ENCODE data around the gene HOXD9. TPM values are rescaled to one million over a fixed set of nuclear protein-coding genes. Genes with fewer than 3 reads are reported as not detected.

Gene HOXD9
- total and polyA plus RNA-seq, 2 of the 8 experiments (the other 6 are each of a cell fraction or from before 2014, with no cell fraction given) = not detected

DNA sequence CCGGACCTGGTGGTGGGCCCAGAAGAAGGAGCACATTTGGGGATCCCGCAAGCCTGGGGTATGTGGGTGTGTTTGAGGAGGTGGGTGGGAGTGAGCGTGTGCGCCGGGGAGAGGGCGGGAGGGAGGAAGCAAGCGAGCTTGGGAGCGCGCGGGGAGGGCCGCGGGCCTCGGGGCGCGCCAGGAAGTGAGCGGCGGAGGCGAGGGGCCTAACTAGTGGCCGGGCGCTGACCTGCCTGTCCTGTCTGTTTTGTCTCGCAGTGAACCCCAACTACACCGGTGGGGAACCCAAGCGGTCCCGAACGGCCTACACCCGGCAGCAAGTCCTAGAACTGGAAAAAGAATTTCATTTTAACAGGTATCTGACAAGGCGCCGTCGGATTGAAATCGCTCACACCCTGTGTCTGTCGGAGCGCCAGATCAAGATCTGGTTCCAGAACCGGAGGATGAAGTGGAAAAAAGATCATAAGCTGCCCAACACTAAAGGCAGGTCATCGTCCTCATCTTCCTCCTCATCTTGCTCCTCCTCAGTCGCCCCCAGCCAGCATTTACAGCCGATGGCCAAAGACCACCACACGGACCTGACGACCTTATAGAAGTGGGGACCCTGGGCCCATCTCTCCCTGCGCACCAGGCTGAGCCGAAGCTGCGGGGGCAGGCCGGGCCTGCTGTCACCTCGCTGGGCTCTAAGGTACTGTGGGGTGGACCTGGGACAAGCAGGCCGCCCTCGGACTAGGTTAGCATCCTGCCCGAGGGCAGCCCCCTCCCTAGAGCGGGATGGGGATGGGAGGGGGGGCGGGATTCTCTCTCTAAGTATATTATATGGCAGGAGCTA is 30.0 kb downstream of the HOXD9 start:
- 12% methylated on average over 30 of the region's 48 CpGs; no CpG with 5 or more reads in 1 of the 2 experiments for WGBS, 2 experiments (ENCODE audit: extremely low coverage in 1 of 2, insufficient coverage in 1 of 2, insufficient read length in 1 of 2, insufficient replicate concordance in 2 of 2, low coverage in 1 of 2, low lambda C conversion rate in 2 of 2, missing lambda C conversion rate in 1 of 2)
- H4K8ac ChIP-seq (ENCODE audit: extremely low read depth, insufficient read depth, low read length) = no peak overlapping the region
- peaks cover 0 to 10% (median 2%) of the 10 kb centered on the region in 4 experiments; a peak in 4 of 7 replicates for H3K4me1 ChIP-seq (replicated peaks in 1 of 4; ENCODE audit: control insufficient read depth in 3 of 4, insufficient read depth in 4 of 4, low read length in 3 of 4)
- H2BK12ac ChIP-seq (ENCODE audit: low read depth, low read length) = no peak overlapping the region
- peaks cover 0 to 15% (median 0%) of the 10 kb centered on the region in 4 experiments; a peak in 1 of 8 replicates for H3K36me3 ChIP-seq (ENCODE audit: control insufficient read depth in 2 of 4, insufficient read depth in 4 of 4, low read length in 3 of 4)
- H2BK15ac ChIP-seq (ENCODE audit: low read length) = no peak overlapping the region
- no peak overlapping the region for H3K23ac ChIP-seq (ENCODE audit: insufficient read length)
- H3K56ac ChIP-seq (replicated peaks; ENCODE audit: insufficient read length, low read depth, low read length) = no peak overlapping the region
- ChIA-PET CTCF (ENCODE audit: partially characterized antibody) (interaction anchor here (1.2 to 3.9 kb wide), 4 partner anchors 9 to 23 kb away, joined by 3 to 17 read pairs (median 12); no protein-coding TSS in a partner anchor), POLR2A (ENCODE audit: partially characterized antibody) (no interaction called here)
- peaks cover 12 to 42% of the 10 kb centered on the region in 2 experiments for H4K20me1 ChIP-seq (replicated peaks in 1 of 2; ENCODE audit: control insufficient read depth in 1 of 2, insufficient read depth in 2 of 2, low read length in 2 of 2)
- no peak overlapping the region for H3K14ac ChIP-seq (ENCODE audit: insufficient read length)
- no peak overlapping the region for H2BK20ac ChIP-seq (ENCODE audit: low read length)
- H3K4ac ChIP-seq (replicated peaks; ENCODE audit: insufficient read length, low read depth, low read length) = no peak overlapping the region
- no peaks in the 10 kb centered on the region for H3K79me2 ChIP-seq (ENCODE audit: control insufficient read depth in 1 of 2, insufficient read depth in 2 of 2, low read length in 2 of 2)
- peaks cover 2% of the 10 kb centered on the region; the same call in 1 of the 2 replicates for H3K23me2 ChIP-seq (ENCODE audit: low read depth, low read length)
- no peak overlapping the region for H3K9ac ChIP-seq (replicated peaks in 1 of 4; ENCODE audit: extremely low read depth in 1 of 4, low read depth in 3 of 4, low read length in 3 of 4)
- no peak overlapping the region for H2BK120ac ChIP-seq (replicated peaks; ENCODE audit: low read depth, low read length)
- FAIRE-seq = no peak
- H2BK5ac ChIP-seq (ENCODE audit: low read depth, low read length) = no peak overlapping the region
- no peak overlapping the region for H2AK5ac ChIP-seq (ENCODE audit: low read depth, low read length)
- no peaks in the 10 kb centered on the region for H3K9me3 ChIP-seq (ENCODE audit: insufficient read depth in 2 of 2, low read depth in 1 of 2, low read length in 1 of 2)
- no peak overlapping the region for H3K27ac ChIP-seq (ENCODE audit: low read depth, low read length)
- TF ChIP-seq GABPA (IDR thresholded peaks at IDR 0.05; ENCODE audit: borderline replicate concordance, insufficient read depth, low read length) (no peak), RFX5 (IDR thresholded peaks at IDR 0.05; ENCODE audit: borderline replicate concordance, low read depth, low read length) (no peak), KDM1A (IDR thresholded peaks at IDR 0.05; ENCODE audit: borderline replicate concordance, low read length) (no peak), EZH2 (IDR thresholded peaks at IDR 0.05; ENCODE audit: low read depth, low read length, severe bottlenecking) (peak; percentile 87), RNF2 (IDR thresholded peaks at IDR 0.05; ENCODE audit: borderline replicate concordance, low read depth, low read length, missing control alignments, poor library complexity, severe bottlenecking) (peak; percentile 75), TBP (IDR thresholded peaks at IDR 0.05; ENCODE audit: low read depth, low read length) (no peak), PHF8 (conservative IDR thresholded peaks at IDR 0.05; ENCODE audit: low read depth, low read length) (no peak), SUZ12 (IDR thresholded peaks at IDR 0.05; ENCODE audit: low read length) (peak; percentile 63)
- no peak for DNase-seq (ENCODE audit: low read depth in 1 of 2, low spot score in 2 of 2)
- no peak overlapping the region for H4K5ac ChIP-seq (ENCODE audit: insufficient read length, low read depth, low read length)
- H3K18ac ChIP-seq (ENCODE audit: extremely low read depth, low read length) = no peak overlapping the region
- H2AFZ ChIP-seq (ENCODE audit: low read length) = no peak overlapping the region
- H3K27me3 ChIP-seq (replicated peaks in 1 of 4; ENCODE audit: control insufficient read depth in 3 of 4, extremely low read depth in 1 of 4, insufficient read depth in 3 of 4, low read length in 3 of 4) = peaks cover 97 to 100% (median 100%) of the 10 kb centered on the region in 4 experiments
- H3K4me3 ChIP-seq (ENCODE audit: extremely low read depth in 1 of 4, insufficient read depth in 2 of 4, low read depth in 3 of 4, low read length in 4 of 4) = no peak overlapping the region
- H3K79me1 ChIP-seq (ENCODE audit: low read depth, low read length) = no peaks in the 10 kb centered on the region
- H4K91ac ChIP-seq (replicated peaks; ENCODE audit: insufficient read length, low read length) = no peak overlapping the region
- peak overlapping the region; percentile 48; a peak in 3 of 4 replicates for H3K4me2 ChIP-seq (ENCODE audit: insufficient read depth in 1 of 2, low read depth in 2 of 2, low read length in 2 of 2)
